Bronchial smooth muscle cell (primary cell): Measurements from ENCODE around the gene ALKBH2. TPM values are rescaled to one million over a fixed set of nuclear protein-coding genes. Genes with fewer than 3 reads are reported as not detected.

ENCODE experiments used
- total RNA-seq: library from RNA; depleted of rRNA; stranded (reverse); fragments of >200 nt; gene quantifications from 2 replicates; pipeline ENCODE4 v1.2.1, GENCODE V29; 2014

Gene ALKBH2
- 19.5 and 24.7 TPM in 2 replicates for total RNA-seq

GRCh38 chr12:109093022-109093918, at the start of gene ALKBH2:
TSS of gene ALKBH2 (minus strand) at chr12:109093472. CDS start at chr12:109092786, 686 bp downstream.

GRCh38 chr12:109115758-109116610, 22.7 kb upstream of the ALKBH2 start, which contains the start of gene ACACB:
TSS of gene ACACB (plus strand) at chr12:109116587. CDS start at chr12:109139406, 22,819 bp downstream.

DNA sequence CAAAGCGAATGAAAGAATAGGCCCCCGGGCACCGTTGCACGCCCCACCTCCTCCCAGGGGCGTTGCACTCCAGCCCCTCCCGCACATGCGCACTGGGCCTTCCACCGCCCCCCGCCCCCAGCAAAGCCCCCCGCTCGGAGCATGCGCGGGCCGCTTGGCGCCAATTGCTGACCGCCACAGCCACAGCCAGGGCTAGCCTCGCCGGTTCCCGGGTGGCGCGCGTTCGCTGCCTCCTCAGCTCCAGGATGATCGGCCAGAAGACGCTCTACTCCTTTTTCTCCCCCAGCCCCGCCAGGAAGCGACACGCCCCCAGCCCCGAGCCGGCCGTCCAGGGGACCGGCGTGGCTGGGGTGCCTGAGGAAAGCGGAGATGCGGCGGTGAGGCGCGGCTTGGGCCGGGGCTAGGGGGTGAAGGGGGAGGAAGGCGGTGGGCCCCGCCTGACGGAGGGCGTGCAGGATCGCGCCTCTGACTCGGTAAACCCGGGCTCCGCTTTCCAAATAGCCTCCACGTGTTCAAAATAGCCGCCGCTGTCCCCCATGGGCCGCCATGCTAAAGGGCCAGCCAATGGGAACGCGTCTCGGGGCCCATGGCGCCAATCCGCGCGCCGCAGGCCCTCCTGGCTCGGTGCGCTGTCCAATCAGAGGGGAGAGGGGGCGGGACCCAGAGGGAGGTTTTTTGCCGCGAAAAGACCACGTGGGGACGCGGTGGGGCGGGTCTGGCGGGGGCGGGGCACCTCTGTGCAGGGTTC, 4.3 kb upstream of the ALKBH2 start, which contains the start of gene UNG:
UNG (plus strand) TSS at position 163 of the 748 bp plus-strand sequence; CDS start at position 246, 83 bp downstream.

GRCh38 chr12:109052414-109053323, 40.6 kb downstream of the ALKBH2 start, which contains the start of gene USP30:
TSS of gene USP30 (plus strand) at chr12:109052576. CDS start at chr12:109052679, 103 bp downstream.

Other genes starting within 250 kb of the ALKBH2 start
- 11.0 and 12.5 TPM in 2 replicates for gene SSH1, start 235.9 kb downstream of the ALKBH2 start, total RNA-seq
- gene DAO, start 213.4 kb downstream of the ALKBH2 start, total RNA-seq, result not detected in 2 replicates
- gene SVOP, start 72.4 kb downstream of the ALKBH2 start, total RNA-seq, result not detected in 2 replicates
- gene USP30, start 40.9 kb downstream of the ALKBH2 start, total RNA-seq, result 7.4 and 10.7 TPM in 2 replicates
- gene UNG, start 4.1 kb upstream of the ALKBH2 start, total RNA-seq, result 14.3 and 15.4 TPM in 2 replicates
- gene ACACB, start 23.1 kb upstream of the ALKBH2 start, total RNA-seq, result 4.7 and 7.3 TPM in 2 replicates
- gene FOXN4, start 215.8 kb upstream of the ALKBH2 start, total RNA-seq, result not detected in 2 replicates